B cell (primary cell): ENCODE measurements around the gene ZNF804B. TPM values are rescaled to one million over a fixed set of nuclear protein-coding genes. Genes with fewer than 3 reads are reported as not detected.

Experiments
- ATAC-seq: fragments of 200-7000 bp; cut with Tn5 transposase; one replicate; pipeline ENCODE4 v1.10.0; 2021; ENCODE audit warnings: low read depth, mild to moderate bottlenecking, moderate number of reproducible peaks, moderate library complexity
- CTCF ChIA-PET: fragments of 350-600 bp; sonication (Branson Sonifier 250); formaldehyde crosslinking; loops from one replicate; lab custom pipeline; 2021; ENCODE audit warnings: antibody characterized with exemption, inconsistent platforms; lab: Charles Lee
- POLR2A ChIA-PET: fragments of 350-600 bp; sonication (Branson Sonifier 250); formaldehyde crosslinking; loops from one replicate; lab custom pipeline; 2021; ENCODE audit warnings: antibody characterized with exemption; lab: Charles Lee
- DNase-seq: peaks from one replicate; pipeline ENCODE4 v3.0.0; 2013
- H2AFZ ChIP-seq: 2 replicates; pipeline ENCODE4 v1.6.1; 2012; ENCODE audit warnings: mild to moderate bottlenecking, low read depth, low read length; ENCODE audit not compliant: insufficient read depth, poor library complexity, severe bottlenecking
- H3K27ac ChIP-seq, 2 donors: 1 replicate in 1 of 2; 2 replicates in 1 of 2; pipeline ENCODE4 v1.5.1; 2012 to 2013; ENCODE audit warnings: low read length in 2 of 2, mild to moderate bottlenecking in 2 of 2, moderate library complexity in 1 of 2
- H3K27me3 ChIP-seq, 4 experiments: fragments of 200-600 bp in 1 of 4; sonication (generic) in 1 of 4; replicated peaks in 1 of 4; 1 replicate in 2 of 4; 2 replicates in 2 of 4; pipeline versions ENCODE4 v1.6.1 to v1.7.0; 2013 to 2016; ENCODE audit warnings: low read length in 3 of 4, mild to moderate bottlenecking in 2 of 4, mixed read lengths in 1 of 4, moderate library complexity in 1 of 4; ENCODE audit not compliant: insufficient read depth in 4 of 4, control insufficient read depth in 3 of 4; ENCODE audit errors: control extremely low read depth in 1 of 4
- H3K36me3 ChIP-seq, 2 experiments: replicated peaks in 1 of 2; 1 replicate in 1 of 2; 2 replicates in 1 of 2; pipeline versions ENCODE4 v1.6.1 to v1.7.1; 2013; ENCODE audit warnings: low read length in 1 of 2; ENCODE audit not compliant: insufficient read depth in 2 of 2, control insufficient read depth in 1 of 2; ENCODE audit errors: control extremely low read depth in 1 of 2, extremely low read depth in 1 of 2
- H3K4me1 ChIP-seq, 2 donors: fragments of 200-600 bp in 1 of 2; sonication (generic) in 1 of 2; 1 replicate in 1 of 2; 2 replicates in 1 of 2; pipeline versions ENCODE4 v1.5.1 to v1.6.1; 2013 to 2017; ENCODE audit warnings: low read length in 2 of 2; ENCODE audit not compliant: control insufficient read depth in 2 of 2, insufficient read depth in 2 of 2
- H3K4me2 ChIP-seq: replicated peaks from 2 replicates; pipeline ENCODE3; 2012; ENCODE audit warnings: mild to moderate bottlenecking, low read depth, low read length; ENCODE audit not compliant: poor library complexity, severe bottlenecking
- H3K4me3 ChIP-seq, 5 experiments: fragments of 200-600 bp in 1 of 5; sonication (generic) in 1 of 5; 1 replicate in 3 of 5; 2 replicates in 2 of 5; pipeline versions ENCODE4 v1.5.1 to v1.7.0; 2011 to 2016; ENCODE audit warnings: low read length in 4 of 5, mild to moderate bottlenecking in 4 of 5, low read depth in 2 of 5, control low read depth in 1 of 5, moderate library complexity in 1 of 5; ENCODE audit not compliant: insufficient read depth in 1 of 5; ENCODE audit errors: control extremely low read depth in 1 of 5, extremely low read depth in 1 of 5
- H3K79me2 ChIP-seq: fragments of 200-600 bp; sonication (generic); one replicate; pipeline ENCODE4 v1.6.0; 2016; ENCODE audit warnings: low read length; ENCODE audit not compliant: control insufficient read depth, insufficient read depth
- H3K9ac ChIP-seq: fragments of 200-600 bp; sonication (generic); 2 replicates; pipeline ENCODE4 v1.6.1; 2017; ENCODE audit warnings: mild to moderate bottlenecking, low read length, moderate library complexity
- H3K9me3 ChIP-seq, 3 donors: one replicate each; pipeline versions ENCODE4 v1.6.1 to v1.7.1; 2013; ENCODE audit warnings: low read length in 2 of 3; ENCODE audit not compliant: control insufficient read depth in 2 of 3, insufficient read depth in 1 of 3; ENCODE audit errors: control extremely low read depth in 1 of 3
- H4K20me1 ChIP-seq: 2 replicates; pipeline ENCODE4 v1.6.0; 2012; ENCODE audit warnings: mild to moderate bottlenecking, low read length; ENCODE audit not compliant: insufficient read depth, control insufficient read depth, poor library complexity, severe bottlenecking
- H3K27ac Mint-ChIP-seq: one replicate; pipeline ENCODE4 v1.8.0; 2021; ENCODE audit warnings: mixed read lengths
- H3K27me3 Mint-ChIP-seq: one replicate; pipeline ENCODE4 v1.8.0; 2021; ENCODE audit warnings: mixed read lengths
- H3K4me1 Mint-ChIP-seq: one replicate; pipeline ENCODE4 v1.8.0; 2021; ENCODE audit warnings: mixed read lengths
- H3K4me3 Mint-ChIP-seq: one replicate; pipeline ENCODE4 v1.8.0; 2021; ENCODE audit warnings: mixed read lengths
- H3K9me3 Mint-ChIP-seq: one replicate; pipeline ENCODE4 v1.8.0; 2022; ENCODE audit warnings: mixed read lengths; ENCODE audit not compliant: insufficient read depth
- CTCF ChIP-seq: fragments of 200-600 bp; IDR thresholded peaks from one replicate; pipeline ENCODE4 v1.8.0; 2022; ENCODE audit warnings: antibody characterized with exemption, mild to moderate bottlenecking
- EZH2 ChIP-seq: IDR thresholded peaks from 2 replicates; pipeline ENCODE4 v1.6.1; 2012; ENCODE audit warnings: borderline replicate concordance, low read depth, mild to moderate bottlenecking, moderate library complexity, low read length; ENCODE audit not compliant: insufficient read depth, poor library complexity, severe bottlenecking
- WGBS: methylation state at CpG from one replicate; pipeline ENCODE4 v1.1.5; 2013; ENCODE audit warnings: missing lambda C conversion rate; ENCODE audit not compliant: insufficient coverage; 5-methylcytosine and 5-hydroxymethylcytosine counted together
- intact Hi-C: fragments of 100-400 bp; cut with micrococcal nuclease; formaldehyde crosslinking; loops from one replicate; pipeline ENCODE4 v1.10.0; 2022
- polyA plus RNA-seq: library from polyadenylated mRNA; depleted of rRNA; stranded (reverse); fragments of >200 nt; gene quantifications from 2 replicates; pipeline ENCODE4 v1.2.3, GENCODE V29; 2012
- total RNA-seq, 2 donors: library from RNA; stranded (reverse); fragments of 120-200 nt in 1 of 2; gene quantifications; 1 replicate in 1 of 2; 2 replicates in 1 of 2; pipeline versions ENCODE4 v1.2.3 to v1.2.4, GENCODE V29; 2013 to 2022

The ZNF804B gene
- total and polyA plus RNA-seq, 2 donors (not counting 1 experiment from before 2014, with no cell fraction given): not detected

- H4K20me1 ChIP-seq: no peaks in the 10 kb centered on the region
- no peaks in the 10 kb centered on the region for H3K9me3 ChIP-seq
- intact Hi-C loops: no loop called here
- no peaks in the 10 kb centered on the region for H3K4me1 ChIP-seq
- no peaks in the 10 kb centered on the region for H3K79me2 ChIP-seq
- WGBS: no CpG with 5 or more reads among the region's 1 CpG
- Mint-ChIP-seq H3K27ac (no peak overlapping the region), H3K4me1 (no peaks in the 10 kb centered on the region), H3K4me3 (no peak overlapping the region), H3K27me3 (no peaks in the 10 kb centered on the region), H3K9me3 (no peaks in the 10 kb centered on the region)
- no peak for TF ChIP-seq EZH2
- no peak for TF ChIP-seq CTCF
- H3K27me3 ChIP-seq: no peaks in the 10 kb centered on the region
- POLR2A ChIA-PET: no interaction called here
- H3K9ac ChIP-seq: no peak overlapping the region
- DNase-seq (no peak), ATAC-seq (no peak)
- no peak overlapping the region for H2AFZ ChIP-seq
- no peaks in the 10 kb centered on the region for H3K36me3 ChIP-seq
- H3K27ac ChIP-seq: no peak overlapping the region
- H3K4me2 ChIP-seq: no peak overlapping the region
- H3K4me3 ChIP-seq: no peak overlapping the region
- CTCF ChIA-PET: no interaction called here
These were observed 268.3 kb downstream of the ZNF804B start for GRCh38 chr7:89027781-89028180.

DNA sequence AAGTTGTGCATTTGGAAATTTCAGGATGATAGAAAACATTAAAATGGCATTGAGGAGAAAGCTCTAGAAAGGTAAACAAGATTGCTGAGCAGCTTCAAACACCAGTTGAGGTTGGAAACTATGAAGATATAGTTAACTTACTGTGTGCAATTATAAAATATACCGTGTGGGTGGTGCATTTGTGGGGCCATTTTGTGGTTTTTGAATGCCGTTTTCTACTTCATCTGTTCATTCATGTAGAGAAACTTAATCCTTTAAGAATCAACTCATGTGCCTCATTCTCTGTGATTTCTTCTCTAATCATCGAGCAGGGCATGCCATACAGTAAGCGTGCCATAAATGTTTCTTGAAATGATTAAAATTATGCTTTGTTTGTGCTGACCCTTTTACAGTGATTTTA is 268.8 kb downstream of the ZNF804B start:
- DNase-seq (no peak), ATAC-seq (no peak)
- Histone ChIP-seq H3K36me3 (no peaks in the 10 kb centered on the region), H3K79me2 (no peaks in the 10 kb centered on the region), H4K20me1 (no peaks in the 10 kb centered on the region), H3K4me1 (no peaks in the 10 kb centered on the region), H2AFZ (no peak overlapping the region), H3K27me3 (no peaks in the 10 kb centered on the region), H3K9me3 (no peaks in the 10 kb centered on the region), H3K27ac (no peak overlapping the region), H3K9ac (no peak overlapping the region), H3K4me3 (no peak overlapping the region), H3K4me2 (no peak overlapping the region)
- no peak overlapping the region for H3K4me3 Mint-ChIP-seq
- TF ChIP-seq EZH2 (no peak), CTCF (no peak)
- no peaks in the 10 kb centered on the region for H3K9me3 Mint-ChIP-seq
- no peak overlapping the region for H3K27ac Mint-ChIP-seq
- ChIA-PET CTCF (no interaction called here), POLR2A (no interaction called here)
- H3K4me1 Mint-ChIP-seq: no peaks in the 10 kb centered on the region
- no peaks in the 10 kb centered on the region for H3K27me3 Mint-ChIP-seq
- no CpG with 5 or more reads among the region's 4 CpGs for whole genome bisulfite sequencing
- intact Hi-C loops: no loop called here
